Endodermal cell (in vitro differentiated cells): ENCODE results near the gene NECTIN4. TPM values are rescaled to one million over a fixed set of nuclear protein-coding genes. Genes with fewer than 3 reads are reported as not detected.

Experiments
- DNase-seq: peaks from one replicate; pipeline ENCODE4 v3.0.0-alpha.2; 2017
- H3K27ac ChIP-seq: 2 replicates; pipeline ENCODE4 v1.5.1; 2013; ENCODE audit warnings: mild to moderate bottlenecking, low read depth, low read length, moderate library complexity
- H3K27me3 ChIP-seq: 2 replicates; pipeline ENCODE4 v1.6.1; 2013; ENCODE audit warnings: mild to moderate bottlenecking, low read length, moderate library complexity; ENCODE audit not compliant: insufficient read depth, control insufficient read depth, poor library complexity, severe bottlenecking
- H3K36me3 ChIP-seq: 2 replicates; pipeline ENCODE4 v1.7.0; 2013; ENCODE audit warnings: mild to moderate bottlenecking, low read length, moderate library complexity; ENCODE audit not compliant: control insufficient read depth, insufficient read depth
- H3K4me1 ChIP-seq: one replicate; pipeline ENCODE4 v1.7.0; 2013; ENCODE audit warnings: low read length; ENCODE audit not compliant: control insufficient read depth, insufficient read depth
- H3K4me3 ChIP-seq: 2 replicates; pipeline ENCODE4 v1.5.1; 2013; ENCODE audit warnings: mild to moderate bottlenecking, low read length, moderate library complexity
- H3K9ac ChIP-seq: 2 replicates; pipeline ENCODE4 v1.6.1; 2013; ENCODE audit warnings: mild to moderate bottlenecking, low read length, moderate library complexity; ENCODE audit not compliant: poor library complexity, severe bottlenecking; ENCODE audit errors: extremely low read depth
- H3K9me3 ChIP-seq: 2 replicates; pipeline ENCODE4 v1.6.1; 2013; ENCODE audit warnings: mild to moderate bottlenecking, low read length, moderate library complexity; ENCODE audit not compliant: control insufficient read depth
- H3K27ac Mint-ChIP-seq: 2 replicates; pipeline ENCODE4 v1.8.0; 2020; ENCODE audit warnings: mixed read lengths
- H3K27me3 Mint-ChIP-seq: 2 replicates; pipeline ENCODE4 v1.8.0; 2021; ENCODE audit warnings: mild to moderate bottlenecking, mixed read lengths; ENCODE audit not compliant: insufficient read depth
- H3K36me3 Mint-ChIP-seq: 2 replicates; pipeline ENCODE4 v1.8.0; 2020; ENCODE audit warnings: low read depth, mixed read lengths
- H3K4me1 Mint-ChIP-seq: 2 replicates; pipeline ENCODE4 v1.8.0; 2020; ENCODE audit warnings: mixed read lengths
- H3K4me3 Mint-ChIP-seq: 2 replicates; pipeline ENCODE4 v1.8.0; 2020; ENCODE audit warnings: mild to moderate bottlenecking, moderate library complexity, mixed read lengths
- H3K9me3 Mint-ChIP-seq: 2 replicates; pipeline ENCODE4 v1.8.0; 2020; ENCODE audit warnings: mild to moderate bottlenecking, mixed read lengths
- WGBS, 2 experiments: methylation state at CpG; one replicate each; pipeline versions ENCODE4 v1.1.5 to v1.1.7; 2013; ENCODE audit warnings: missing lambda C conversion rate in 2 of 2, mixed read lengths in 1 of 2; ENCODE audit not compliant: insufficient coverage in 1 of 2, insufficient read length in 1 of 2; 5-methylcytosine and 5-hydroxymethylcytosine counted together
- total RNA-seq, 2 donors: library from RNA; stranded (reverse); fragmentation: NEBNext Ultra II Directional in 1 of 2; extraction: Animal tissue kit (Norgen Biotek cat#: 25700) in 1 of 2; gene quantifications; 2 replicates in 1 of 2; 3 replicates in 1 of 2; pipeline ENCODE4 v1.2.1, GENCODE V29; 2021
- TF ChIP-seq, protein P1 (sequence below): fragments of 200-600 bp; sonication (generic); conservative IDR thresholded peaks from 2 replicates; pipeline ENCODE4 v1.5.0; 2021; ENCODE audit warnings: antibody characterized with exemption, mild to moderate bottlenecking

Gene NECTIN4
- total RNA-seq, 2 donors from 2014 or later: not detected

DNA sequence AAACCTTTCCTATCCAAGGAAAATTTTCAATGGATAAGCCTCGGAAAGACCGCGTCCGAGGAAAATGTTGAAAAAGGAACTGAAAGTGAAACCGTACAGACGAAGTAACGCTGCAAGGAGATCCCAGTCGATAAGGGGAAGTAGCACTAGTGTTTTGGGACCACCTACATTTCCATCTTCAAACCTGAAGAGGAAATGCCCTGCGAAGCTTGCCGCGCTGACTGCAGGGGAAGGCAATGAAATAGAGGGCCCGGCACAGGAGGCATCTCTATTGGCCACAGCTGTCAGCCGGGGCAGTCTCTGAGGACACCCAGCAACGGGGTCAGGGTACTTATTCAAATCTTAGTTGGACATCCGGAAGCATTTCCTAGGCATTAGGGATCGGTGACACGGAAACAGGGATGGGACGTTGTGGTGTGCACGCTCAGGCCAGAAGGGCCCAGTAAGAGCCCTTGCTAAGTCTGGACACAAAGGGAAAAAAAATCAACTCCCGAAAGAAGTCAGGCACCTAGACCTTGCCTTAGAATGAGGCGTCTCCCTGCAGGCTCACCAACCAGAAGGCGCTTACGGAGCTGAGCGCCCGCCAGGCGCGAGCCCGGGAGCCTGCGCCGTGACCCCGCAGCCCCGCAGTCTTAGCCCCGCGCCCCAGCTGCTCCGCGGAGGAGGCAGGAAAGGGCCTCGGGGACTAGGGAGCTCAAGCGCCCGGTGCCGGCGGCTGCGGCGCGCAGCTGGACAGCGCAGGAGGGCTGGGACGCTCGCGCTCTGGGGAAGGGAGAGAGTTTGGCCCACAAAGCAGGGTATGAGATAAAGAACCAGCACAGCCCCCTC, 44.2 kb downstream of the NECTIN4 start:
- Mint-ChIP-seq H3K4me1 (peaks cover 20% of the 10 kb centered on the region), H3K4me3 (peak overlapping the region; percentile 77), H3K27ac (peak overlapping the region; percentile 98), H3K9me3 (peaks cover 13% of the 10 kb centered on the region), H3K36me3 (peaks cover 37% of the 10 kb centered on the region), H3K27me3 (peaks cover 22% of the 10 kb centered on the region)
- H3K27ac ChIP-seq: peak overlapping the region; percentile 91
- H3K9ac ChIP-seq: peak overlapping the region; percentile 90
- H3K27me3 ChIP-seq: no peaks in the 10 kb centered on the region
- TF ChIP-seq, protein P1, sequence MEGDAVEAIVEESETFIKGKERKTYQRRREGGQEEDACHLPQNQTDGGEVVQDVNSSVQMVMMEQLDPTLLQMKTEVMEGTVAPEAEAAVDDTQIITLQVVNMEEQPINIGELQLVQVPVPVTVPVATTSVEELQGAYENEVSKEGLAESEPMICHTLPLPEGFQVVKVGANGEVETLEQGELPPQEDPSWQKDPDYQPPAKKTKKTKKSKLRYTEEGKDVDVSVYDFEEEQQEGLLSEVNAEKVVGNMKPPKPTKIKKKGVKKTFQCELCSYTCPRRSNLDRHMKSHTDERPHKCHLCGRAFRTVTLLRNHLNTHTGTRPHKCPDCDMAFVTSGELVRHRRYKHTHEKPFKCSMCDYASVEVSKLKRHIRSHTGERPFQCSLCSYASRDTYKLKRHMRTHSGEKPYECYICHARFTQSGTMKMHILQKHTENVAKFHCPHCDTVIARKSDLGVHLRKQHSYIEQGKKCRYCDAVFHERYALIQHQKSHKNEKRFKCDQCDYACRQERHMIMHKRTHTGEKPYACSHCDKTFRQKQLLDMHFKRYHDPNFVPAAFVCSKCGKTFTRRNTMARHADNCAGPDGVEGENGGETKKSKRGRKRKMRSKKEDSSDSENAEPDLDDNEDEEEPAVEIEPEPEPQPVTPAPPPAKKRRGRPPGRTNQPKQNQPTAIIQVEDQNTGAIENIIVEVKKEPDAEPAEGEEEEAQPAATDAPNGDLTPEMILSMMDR: no peak
- WGBS, 2 experiments: 1 to 3% methylated on average over 21 to 48 of the region's 48 CpGs
- no peaks in the 10 kb centered on the region for H3K9me3 ChIP-seq
- peak overlapping the region; percentile 97 for H3K4me3 ChIP-seq
- peaks cover 9% of the 10 kb centered on the region for H3K4me1 ChIP-seq
- peak; percentile 84 for DNase-seq
- peaks cover 31% of the 10 kb centered on the region for H3K36me3 ChIP-seq

DNA sequence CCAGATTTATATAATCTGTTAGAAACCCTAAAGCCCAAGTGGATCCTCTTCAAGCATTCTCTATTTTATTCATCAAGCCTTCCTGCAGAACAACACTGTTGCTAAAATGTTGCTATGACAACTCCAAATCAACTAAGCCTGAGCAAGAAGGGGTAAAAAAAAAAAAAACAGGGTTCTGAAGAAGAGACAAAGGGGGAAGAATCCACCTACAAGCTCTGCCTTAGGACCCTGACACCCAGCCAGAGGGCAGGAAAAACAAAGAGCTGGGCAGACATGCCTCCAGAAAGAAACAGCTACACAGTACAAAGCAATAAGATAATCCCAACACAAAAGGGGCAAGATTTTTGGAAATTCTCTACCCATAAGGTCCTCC, 44.8 kb downstream of the NECTIN4 start:
- peak overlapping the region; percentile 70 for H3K27ac ChIP-seq
- peaks cover 43% of the 10 kb centered on the region for H3K36me3 Mint-ChIP-seq
- no peaks in the 10 kb centered on the region for H3K9me3 ChIP-seq
- no peaks in the 10 kb centered on the region for H3K27me3 ChIP-seq
- peaks cover 9% of the 10 kb centered on the region for H3K4me1 ChIP-seq
- H3K36me3 ChIP-seq: peaks cover 37% of the 10 kb centered on the region
- H3K4me3 ChIP-seq: peak overlapping the region; percentile 97
- peaks cover 13% of the 10 kb centered on the region for H3K9me3 Mint-ChIP-seq
- peak; percentile 39 for DNase-seq
- TF ChIP-seq, protein P1: no peak
- peaks cover 22% of the 10 kb centered on the region for H3K27me3 Mint-ChIP-seq
- H3K9ac ChIP-seq: peak overlapping the region; percentile 90
- H3K4me3 Mint-ChIP-seq: peak overlapping the region; percentile 77
- H3K4me1 Mint-ChIP-seq: peaks cover 20% of the 10 kb centered on the region
- H3K27ac Mint-ChIP-seq: peak overlapping the region; percentile 98

DNA sequence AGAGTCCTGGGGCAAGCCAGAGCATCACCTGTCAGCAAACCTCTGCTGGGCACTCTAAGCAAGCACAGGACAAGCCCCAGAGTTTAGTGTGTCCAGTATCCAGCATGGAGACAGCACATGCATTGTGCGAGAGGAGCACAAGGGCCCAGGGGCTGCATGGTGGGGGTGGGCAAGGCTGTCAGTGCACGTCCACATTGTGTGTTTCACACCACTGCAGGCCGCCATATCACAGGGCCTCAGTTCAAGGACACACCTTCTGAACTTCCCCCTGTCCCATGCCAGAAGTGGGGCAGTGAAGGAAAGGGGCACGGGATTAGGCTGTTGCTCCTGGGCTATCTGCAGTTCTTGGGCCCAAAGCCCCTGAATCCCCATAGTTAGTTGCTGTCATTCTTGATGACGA, 49.8 kb downstream of the NECTIN4 start:
- peaks cover 6% of the 10 kb centered on the region for H3K4me1 ChIP-seq
- TF ChIP-seq, protein P1: no peak
- no peak overlapping the region for H3K4me3 ChIP-seq
- H3K36me3 ChIP-seq: peaks cover 40% of the 10 kb centered on the region
- DNase-seq: no peak
- Mint-ChIP-seq H3K36me3 (peaks cover 42% of the 10 kb centered on the region), H3K27ac (no peak overlapping the region), H3K27me3 (no peaks in the 10 kb centered on the region), H3K9me3 (no peaks in the 10 kb centered on the region), H3K4me3 (peak overlapping the region; percentile 87), H3K4me1 (peaks cover 17% of the 10 kb centered on the region)
- no peaks in the 10 kb centered on the region for H3K27me3 ChIP-seq
- H3K9me3 ChIP-seq: no peaks in the 10 kb centered on the region
- no peak overlapping the region for H3K27ac ChIP-seq
- H3K9ac ChIP-seq: no peak overlapping the region
- 93 to 100% methylated on average over 2 to 5 of the region's 5 CpGs for WGBS, 2 experiments
